ENCODE data around the gene SH3TC1. TPM values are rescaled to one million over a fixed set of nuclear protein-coding genes. Genes with fewer than 3 reads are reported as not detected.
A peak's percentile ranks its signal among the peaks of the same experiment; 100 is the strongest.

The SH3TC1 gene
- polyA plus RNA-seq, 1 donor from 2014 or later = 39.8 TPM

DNA sequence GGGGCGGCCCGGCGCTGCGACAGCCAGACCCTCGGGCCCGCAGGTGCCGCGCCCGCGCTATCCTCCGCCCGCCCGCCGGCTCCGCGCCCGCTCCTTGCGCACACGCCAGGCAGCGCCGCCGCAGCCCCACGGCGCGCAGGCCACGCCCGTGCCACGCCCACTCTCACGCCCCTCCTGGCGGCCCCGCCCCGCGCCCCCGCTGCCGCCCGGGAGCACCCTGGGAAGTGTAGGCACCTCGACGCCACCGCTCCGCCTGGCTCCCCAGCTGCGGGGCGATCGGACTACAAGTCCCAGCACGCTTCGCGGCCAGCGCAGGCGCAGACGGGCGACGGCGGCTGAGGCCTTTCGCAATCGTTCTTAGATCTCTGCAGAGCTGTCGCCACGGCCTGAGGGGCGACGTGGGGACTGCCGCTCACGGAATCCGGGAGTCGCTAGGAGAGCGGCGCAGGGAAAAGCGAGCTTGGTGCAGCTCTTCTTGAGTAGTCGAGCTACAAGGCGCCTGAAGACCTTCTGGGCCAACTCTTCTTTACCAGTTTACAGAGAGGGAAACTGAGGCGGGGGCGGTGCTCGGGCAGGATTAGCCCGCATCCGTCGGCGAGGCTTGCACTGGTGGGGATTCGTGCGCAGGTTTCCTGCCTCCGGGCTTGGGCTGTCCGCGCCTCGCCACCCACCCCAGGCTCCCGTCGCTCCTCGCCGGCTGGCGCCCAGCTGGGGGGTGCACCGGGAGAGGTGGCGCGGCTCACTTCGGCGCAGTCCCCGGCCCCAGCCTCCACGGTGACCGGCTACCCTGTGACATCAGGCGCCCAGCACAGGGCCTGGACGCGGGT, 40.2 kb upstream of the SH3TC1 start, which contains the start of gene ABLIM2:
Gene ABLIM2, minus strand, starts transcription at position 104 of the 827 bp plus-strand sequence. CDS start 124 bp downstream, outside the sequence.
- Mint-ChIP-seq H3K36me3 (peaks cover 5% of the 10 kb centered on the region), H3K27ac (peak within 1 kb of the TSS; percentile 87 to 93 (median 90)), H3K9me3 (no peaks in the 10 kb centered on the region), H3K27me3 (peaks cover 12% of the 10 kb centered on the region), H3K4me3 (peak within 1 kb of the TSS; percentile 92 to 99 (median 96)), H3K4me1 (peaks cover 16 to 21% (median 19%) of the 10 kb centered on the region in 3 donors)

DNA sequence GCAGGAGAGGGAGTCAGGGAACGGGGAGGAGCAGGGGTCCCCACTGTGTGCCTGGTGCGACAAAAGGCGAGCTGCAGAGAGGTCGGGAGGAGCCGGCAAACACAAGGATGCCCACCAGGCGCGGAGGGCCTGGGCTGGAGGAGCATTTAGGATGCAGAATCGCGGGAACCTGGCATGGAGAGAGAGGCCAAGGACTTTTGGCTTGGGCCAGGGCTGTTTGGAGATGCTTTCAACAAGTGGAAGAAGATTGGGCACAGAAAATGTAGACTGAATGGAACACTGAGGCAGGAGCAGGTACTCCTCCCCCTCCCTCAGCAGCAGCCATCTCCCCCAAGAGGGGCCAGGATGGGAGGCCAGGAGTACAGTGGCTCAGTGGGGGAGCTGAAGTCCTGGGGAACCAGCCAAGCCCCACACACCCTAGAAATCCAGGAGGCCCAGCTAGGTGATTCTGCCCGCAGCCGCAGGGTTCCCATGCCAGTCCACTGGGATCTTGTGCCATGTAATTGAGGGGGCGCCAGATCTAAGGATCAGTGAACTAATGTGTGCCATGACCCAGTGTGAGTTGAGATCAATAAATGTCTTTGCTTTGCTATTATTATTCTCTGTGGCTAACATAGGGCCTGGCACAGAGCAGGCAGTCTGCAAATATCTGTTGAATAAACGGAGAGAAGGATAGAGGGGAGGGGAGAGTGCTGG, 39.4 kb upstream of the SH3TC1 start:
- Mint-ChIP-seq H3K9me3 (no peaks in the 10 kb centered on the region), H3K27ac (peak overlapping the region in 2 of 3 donors; percentile 53 to 87), H3K4me3 (peak overlapping the region; percentile 78 to 97 (median 91)), H3K36me3 (peaks cover 5% of the 10 kb centered on the region), H3K4me1 (peaks cover 19 to 27% (median 25%) of the 10 kb centered on the region in 3 donors), H3K27me3 (peaks cover 12% of the 10 kb centered on the region)

DNA sequence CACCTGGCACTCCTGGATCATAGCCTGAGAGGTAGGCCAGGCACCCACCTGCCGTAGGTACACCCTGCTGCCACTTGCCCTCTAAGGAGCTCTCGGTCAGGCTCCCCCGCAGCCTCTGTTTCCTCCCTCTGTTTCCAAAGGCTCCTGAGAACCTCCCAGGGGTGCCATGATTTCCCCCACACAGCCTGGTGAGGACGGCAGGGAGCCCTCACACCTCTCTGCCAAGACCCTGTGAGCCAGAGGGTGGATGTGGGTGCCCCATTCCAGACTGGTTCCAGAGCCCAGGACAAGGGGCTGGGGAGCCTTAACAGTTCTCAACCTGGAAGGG, 38.9 kb upstream of the SH3TC1 start:
- peaks cover 23 to 32% (median 28%) of the 10 kb centered on the region in 3 donors for H3K4me1 Mint-ChIP-seq
- H3K36me3 Mint-ChIP-seq = peaks cover 5% of the 10 kb centered on the region
- no peaks in the 10 kb centered on the region for H3K9me3 Mint-ChIP-seq
- peak overlapping the region in 3 of 4 donors; percentile 78 to 97 (median 92) for H3K4me3 Mint-ChIP-seq
- H3K27me3 Mint-ChIP-seq = peaks cover 12% of the 10 kb centered on the region
- H3K27ac Mint-ChIP-seq = peak overlapping the region in 1 of 3 donors; percentile 87

DNA sequence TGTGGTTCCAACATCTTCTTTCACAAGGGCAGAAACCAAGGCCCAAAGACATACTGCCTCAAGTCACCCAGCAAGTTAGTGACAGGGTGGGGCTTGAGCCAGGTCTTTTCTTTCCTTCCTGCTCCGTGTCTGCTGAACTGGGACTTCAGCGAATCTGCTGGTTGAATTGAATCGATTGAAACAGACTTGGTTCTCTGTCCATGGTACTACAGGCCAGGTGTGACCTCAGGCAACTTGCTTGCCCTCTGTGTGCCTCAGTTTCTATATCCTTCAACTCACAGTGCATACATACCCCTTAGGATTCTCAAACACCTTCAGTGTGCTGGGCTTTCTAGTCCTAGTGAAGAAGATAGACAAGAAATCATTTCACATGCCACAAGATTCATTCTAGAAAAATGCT, 38.5 kb upstream of the SH3TC1 start:
- H3K27me3 Mint-ChIP-seq = peaks cover 12% of the 10 kb centered on the region
- H3K4me1 Mint-ChIP-seq = peaks cover 23 to 32% (median 29%) of the 10 kb centered on the region in 3 donors
- H3K4me3 Mint-ChIP-seq = peak overlapping the region in 3 of 4 donors; percentile 53 to 97 (median 86)
- no peaks in the 10 kb centered on the region for H3K9me3 Mint-ChIP-seq
- H3K36me3 Mint-ChIP-seq = peaks cover 5% of the 10 kb centered on the region
- peak overlapping the region in 2 of 3 donors; percentile 71 to 87 for H3K27ac Mint-ChIP-seq

DNA sequence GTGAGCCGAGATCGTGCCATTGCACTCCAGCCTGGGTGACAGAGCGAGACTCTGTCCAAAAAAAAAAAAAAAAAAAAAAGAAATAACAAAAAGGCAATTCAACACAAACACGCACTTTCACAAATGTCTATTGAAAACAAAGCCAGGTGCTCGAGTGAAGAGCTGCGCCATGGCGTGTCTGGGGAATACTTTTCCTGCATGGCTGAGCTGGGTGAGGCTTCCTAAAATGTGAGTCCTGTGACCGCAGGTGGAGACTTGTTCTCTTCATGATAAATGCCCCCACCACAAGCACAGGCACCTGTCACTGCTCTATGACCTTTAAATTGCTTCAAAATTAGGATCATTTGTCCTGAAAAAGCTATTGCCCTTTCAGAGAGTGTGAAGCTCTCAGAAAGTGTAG, 36.5 kb upstream of the SH3TC1 start:
- H3K4me3 Mint-ChIP-seq = peak overlapping the region in 3 of 4 donors; percentile 79 to 84 (median 82)
- H3K9me3 Mint-ChIP-seq = peaks cover 0 to under 1% (median 0%) of the 10 kb centered on the region in 3 donors
- peak overlapping the region; percentile 59 to 97 (median 94) for H3K27ac Mint-ChIP-seq
- peaks cover 5% of the 10 kb centered on the region for H3K36me3 Mint-ChIP-seq
- H3K4me1 Mint-ChIP-seq = peaks cover 23 to 37% (median 27%) of the 10 kb centered on the region in 3 donors
- peaks cover 7% of the 10 kb centered on the region for H3K27me3 Mint-ChIP-seq

DNA sequence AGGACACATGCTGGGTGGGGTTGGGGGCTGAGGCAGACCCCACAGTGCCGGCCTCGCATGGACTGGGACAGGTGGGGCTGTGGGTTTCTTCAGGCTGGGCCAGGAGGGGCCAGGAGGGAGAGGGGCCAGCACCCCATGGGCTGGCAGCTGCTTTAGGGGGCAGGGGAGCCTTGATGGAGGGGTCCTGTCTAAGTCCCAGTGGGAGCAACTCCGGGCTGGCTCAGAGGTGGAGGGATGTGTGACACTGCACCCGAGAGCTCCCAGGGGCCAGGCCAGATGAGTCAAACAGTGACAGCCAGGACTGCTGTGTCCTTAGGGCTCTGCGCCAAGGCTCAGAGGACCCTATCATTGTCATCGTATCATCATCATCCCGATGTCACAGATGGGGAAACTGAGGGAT, 36.1 kb upstream of the SH3TC1 start:
- Mint-ChIP-seq H3K36me3 (peaks cover 5% of the 10 kb centered on the region), H3K27me3 (peaks cover 5% of the 10 kb centered on the region), H3K9me3 (peaks cover 0 to 2% (median under 1%) of the 10 kb centered on the region in 3 donors), H3K27ac (peak overlapping the region; percentile 59 to 97 (median 94)), H3K4me1 (peaks cover 23 to 38% (median 27%) of the 10 kb centered on the region in 3 donors), H3K4me3 (peak overlapping the region in 3 of 4 donors; percentile 79 to 84 (median 82))

DNA sequence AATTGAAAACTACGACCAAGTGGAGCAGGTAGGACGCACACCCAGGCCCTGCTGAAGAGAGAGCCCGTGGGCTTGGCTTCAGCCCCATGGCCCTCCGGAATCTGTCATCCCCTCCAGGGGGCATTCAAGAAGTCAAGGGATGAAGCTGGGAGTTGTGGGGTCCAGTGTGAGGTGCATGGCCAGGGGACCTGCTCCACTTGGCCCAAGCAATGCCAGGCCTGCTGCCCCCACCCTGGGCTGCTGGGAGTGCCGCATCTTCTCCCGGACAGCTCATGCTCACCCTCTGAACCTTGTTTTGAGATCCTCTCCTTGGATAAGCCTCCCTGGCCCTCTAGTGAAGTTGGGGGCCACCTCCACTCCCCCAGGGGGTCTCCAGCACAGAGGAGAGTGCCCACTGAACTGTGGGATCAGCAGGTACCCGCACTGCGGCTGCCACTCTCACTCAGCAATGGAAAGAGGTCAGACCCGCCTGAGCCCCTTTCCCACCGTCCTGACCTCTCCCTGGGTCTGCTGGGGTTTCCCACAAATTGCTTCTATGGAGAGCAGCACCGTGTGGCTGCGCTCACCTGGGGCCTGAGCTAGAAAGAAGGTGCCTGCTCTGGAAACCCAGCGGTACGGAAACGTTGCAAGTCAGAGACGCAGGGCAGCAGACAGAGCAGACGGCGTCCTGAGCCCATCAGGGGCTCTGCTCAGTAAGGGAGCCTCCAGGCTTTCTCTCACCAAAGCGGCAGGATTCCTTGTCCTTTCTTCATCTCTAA, 35.5 kb upstream of the SH3TC1 start:
- Mint-ChIP-seq H3K4me3 (peak overlapping the region in 2 of 4 donors; percentile 55 to 59), H3K4me1 (peaks cover 23 to 38% (median 27%) of the 10 kb centered on the region in 3 donors), H3K27ac (peak overlapping the region in 1 of 3 donors; percentile 97), H3K9me3 (peaks cover 0 to 7% (median 4%) of the 10 kb centered on the region in 3 donors), H3K36me3 (peaks cover 5% of the 10 kb centered on the region), H3K27me3 (peaks cover 7% of the 10 kb centered on the region)

DNA sequence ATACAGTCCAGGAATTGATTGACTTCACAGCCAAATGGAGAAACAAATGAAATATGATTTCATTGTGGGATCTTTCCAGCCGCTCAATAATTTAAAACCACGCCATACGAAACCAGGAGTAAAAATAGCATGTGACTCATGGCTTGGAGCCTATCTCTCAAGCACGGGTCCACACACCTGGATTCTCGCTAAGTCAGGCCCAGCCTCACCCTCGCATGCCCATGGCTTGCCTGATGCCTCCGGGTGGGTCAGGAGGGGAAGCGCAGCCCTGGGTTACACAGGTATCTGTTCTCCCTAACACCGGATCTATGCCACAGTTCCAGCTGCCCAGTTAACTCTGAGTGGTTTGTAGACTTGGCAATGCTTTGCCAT, 34.9 kb upstream of the SH3TC1 start:
- Mint-ChIP-seq H3K9me3 (peaks cover 0 to 10% (median 4%) of the 10 kb centered on the region in 3 donors), H3K27me3 (peaks cover 7% of the 10 kb centered on the region), H3K27ac (peak overlapping the region in 1 of 3 donors; percentile 25), H3K4me1 (peaks cover 20 to 33% (median 23%) of the 10 kb centered on the region in 3 donors), H3K36me3 (peaks cover 5% of the 10 kb centered on the region), H3K4me3 (peak overlapping the region in 1 of 4 donors; percentile 57)

DNA sequence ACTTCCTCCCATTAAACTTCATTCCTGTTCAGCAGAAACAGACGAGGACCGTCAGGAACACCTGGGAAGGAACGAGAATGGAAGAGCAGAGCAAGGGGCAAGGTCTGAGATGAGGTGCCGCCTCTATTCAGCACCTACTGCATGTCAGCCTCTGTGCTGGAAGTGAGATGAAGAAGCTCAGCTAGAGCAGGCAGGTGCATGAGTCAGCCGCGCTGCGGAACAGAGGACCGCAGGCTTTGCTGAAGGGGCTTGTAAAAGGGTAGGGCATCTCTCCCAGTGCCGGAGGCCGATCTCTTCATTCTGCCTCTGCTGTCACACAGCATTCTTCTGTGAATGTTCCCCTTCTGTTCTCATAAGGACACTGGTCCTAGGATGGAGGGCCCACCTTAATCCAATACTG, 34.4 kb upstream of the SH3TC1 start:
- Mint-ChIP-seq H3K36me3 (peaks cover 5% of the 10 kb centered on the region), H3K9me3 (peaks cover 0 to 10% (median 4%) of the 10 kb centered on the region in 3 donors), H3K4me3 (no peak overlapping the region), H3K4me1 (peaks cover 16 to 32% (median 20%) of the 10 kb centered on the region in 3 donors), H3K27ac (peak overlapping the region in 1 of 3 donors; percentile 25), H3K27me3 (peaks cover 7% of the 10 kb centered on the region)

DNA sequence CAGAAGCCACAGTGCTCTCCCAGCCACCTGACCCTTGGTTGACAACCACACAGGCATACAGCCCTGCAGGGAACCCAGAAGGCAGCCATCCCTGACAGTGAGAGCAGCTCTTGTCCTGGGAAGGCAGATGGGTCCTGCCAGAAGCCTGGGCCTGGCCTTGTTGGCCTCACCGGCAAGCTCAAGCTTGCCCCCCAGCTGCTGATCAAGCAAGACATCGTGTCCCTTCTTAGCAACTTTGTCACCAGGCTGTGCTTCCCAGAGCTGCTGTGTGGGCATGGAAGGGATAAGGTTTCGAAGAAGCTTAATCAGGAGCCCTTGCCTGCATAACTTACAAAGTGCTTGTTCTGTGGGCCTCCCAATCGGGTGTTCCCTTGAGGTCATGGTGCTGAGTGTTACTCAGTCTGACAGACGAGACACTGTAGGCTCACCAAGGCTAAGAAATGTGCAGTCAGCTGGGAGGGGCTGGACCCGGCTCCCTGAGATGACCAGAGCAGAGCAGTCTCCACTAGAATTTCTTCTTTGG, 33.7 kb upstream of the SH3TC1 start:
- no peak overlapping the region for H3K4me3 Mint-ChIP-seq
- peak overlapping the region in 1 of 3 donors; percentile 1 for H3K27ac Mint-ChIP-seq
- peaks cover 13 to 28% (median 20%) of the 10 kb centered on the region in 3 donors for H3K4me1 Mint-ChIP-seq
- peaks cover 0 to 10% (median 4%) of the 10 kb centered on the region in 3 donors for H3K9me3 Mint-ChIP-seq
- peaks cover 5% of the 10 kb centered on the region for H3K36me3 Mint-ChIP-seq
- peaks cover 7% of the 10 kb centered on the region for H3K27me3 Mint-ChIP-seq

DNA sequence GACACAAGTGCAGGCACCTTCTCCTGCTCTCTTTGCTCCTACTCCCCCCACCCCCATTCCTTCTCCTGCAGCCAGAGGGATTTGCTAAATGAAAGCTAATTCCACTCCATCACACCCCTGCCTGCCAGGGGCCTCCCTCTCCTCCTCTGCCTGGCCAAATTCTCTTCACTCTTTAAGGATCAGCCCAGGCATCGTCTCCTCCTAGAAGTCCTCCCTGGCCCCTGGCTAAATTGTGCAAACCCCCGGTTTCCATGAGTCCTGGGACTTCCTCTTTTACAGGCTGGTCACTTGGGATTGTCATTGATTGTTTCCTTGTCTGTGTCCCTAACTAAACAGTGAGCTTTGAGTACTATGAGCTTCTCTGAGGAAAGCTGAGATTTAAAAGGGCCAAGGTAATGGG, 31.8 kb upstream of the SH3TC1 start:
- Mint-ChIP-seq H3K36me3 (peaks cover 5% of the 10 kb centered on the region), H3K27ac (peak overlapping the region in 2 of 3 donors; percentile 22 to 34), H3K9me3 (peaks cover 0 to 10% (median 4%) of the 10 kb centered on the region in 3 donors), H3K4me1 (peaks cover 18 to 37% (median 26%) of the 10 kb centered on the region in 3 donors), H3K4me3 (no peak overlapping the region), H3K27me3 (peaks cover 11% of the 10 kb centered on the region)

DNA sequence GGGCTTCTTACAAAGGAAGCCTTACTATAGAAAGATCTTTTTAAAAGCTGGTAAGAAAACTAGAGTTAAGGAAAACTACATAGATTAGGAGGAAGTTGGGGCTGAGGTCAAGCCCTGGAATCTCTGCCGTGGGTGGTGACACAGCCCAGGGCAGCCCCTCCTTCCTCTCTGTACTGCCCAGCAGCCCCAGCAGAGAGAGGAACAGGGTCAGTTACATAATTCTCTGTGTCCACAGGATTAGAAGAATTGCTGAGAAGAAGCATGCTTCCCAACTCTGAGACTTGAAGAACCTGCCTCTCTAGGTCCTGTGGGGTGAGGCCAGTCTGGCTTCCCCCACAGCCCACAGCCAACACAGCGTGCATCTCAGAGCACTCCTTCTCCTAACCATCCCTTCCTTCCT, 31.3 kb upstream of the SH3TC1 start:
- peaks cover 13% of the 10 kb centered on the region for H3K27me3 Mint-ChIP-seq
- H3K27ac Mint-ChIP-seq = peak overlapping the region in 2 of 3 donors; percentile 22 to 34
- no peak overlapping the region for H3K4me3 Mint-ChIP-seq
- peaks cover 19 to 36% (median 28%) of the 10 kb centered on the region in 3 donors for H3K4me1 Mint-ChIP-seq
- H3K9me3 Mint-ChIP-seq = peaks cover 0 to 10% (median 4%) of the 10 kb centered on the region in 3 donors
- peaks cover under 1% of the 10 kb centered on the region for H3K36me3 Mint-ChIP-seq

DNA sequence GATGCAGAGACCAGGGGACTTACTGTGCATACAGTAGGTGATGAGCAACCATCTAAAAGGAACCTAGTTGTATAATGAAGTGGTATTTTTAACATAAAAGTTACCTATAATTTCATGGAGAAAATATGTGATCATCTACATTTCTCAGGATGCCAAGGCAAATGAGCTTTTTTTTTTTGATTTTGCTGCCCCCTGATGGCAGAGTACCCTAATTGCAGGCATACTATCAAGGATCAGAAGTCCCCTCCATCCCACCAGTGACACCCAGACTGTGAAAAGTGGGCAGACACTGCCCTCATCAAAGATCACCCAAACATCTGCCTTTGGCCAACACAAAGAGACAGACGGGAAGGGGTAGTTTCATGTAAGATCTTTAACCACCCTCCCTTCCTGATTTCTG, 30.9 kb upstream of the SH3TC1 start:
- peaks cover 13% of the 10 kb centered on the region for H3K27me3 Mint-ChIP-seq
- peaks cover 18 to 34% (median 24%) of the 10 kb centered on the region in 3 donors for H3K4me1 Mint-ChIP-seq
- H3K36me3 Mint-ChIP-seq = no peaks in the 10 kb centered on the region
- H3K27ac Mint-ChIP-seq = no peak overlapping the region
- H3K4me3 Mint-ChIP-seq = no peak overlapping the region
- peaks cover 0 to 10% (median 4%) of the 10 kb centered on the region in 3 donors for H3K9me3 Mint-ChIP-seq
